Ramos (cell line): ENCODE results near the gene GNG7.

ENCODE experiments used
- in situ Hi-C: fragments of 300-500 bp; cut with MboI; formaldehyde crosslinking; loops from one replicate; pipeline ENCODE4 v1.14.3; 2022; ENCODE audit warnings: low sequenced_read_pairs; ENCODE audit not compliant: unreplicated experiment

Gene GNG7

GRCh38 chr19:2462635-2463421, 239.7 kb downstream of the GNG7 start:
- in situ Hi-C loops: no loop called here

GRCh38 chr19:2461751-2462634, 240.5 kb downstream of the GNG7 start:
- in situ Hi-C loops: no loop called here
